ENCODE measurements around the gene NFATC3.

Gene NFATC3

GRCh38 chr16:68064791-68065365 lies 20.3 kb upstream of the NFATC3 start:
- Histone ChIP-seq H3K9me3 (ENCODE audit: control insufficient read depth, low read depth, low read length) (no peaks in the 10 kb centered on the region), H3K4me3 (ENCODE audit: low read length) (no peak overlapping the region), H3K9ac (ENCODE audit: low read length) (no peak overlapping the region), H3K4me1 (ENCODE audit: control insufficient read depth, low read depth, low read length) (no peaks in the 10 kb centered on the region), H3K27ac (ENCODE audit: low read length) (no peak overlapping the region), H3K36me3 (ENCODE audit: control insufficient read depth, low read depth, low read length) (peaks cover 2% of the 10 kb centered on the region), H3K27me3 (ENCODE audit: control insufficient read depth, insufficient read depth, low read length) (no peaks in the 10 kb centered on the region)

- Histone ChIP-seq H3K27ac (ENCODE audit: low read length) (no peak overlapping the region), H3K9me3 (ENCODE audit: control insufficient read depth, low read depth, low read length) (no peaks in the 10 kb centered on the region), H3K36me3 (ENCODE audit: control insufficient read depth, low read depth, low read length) (peaks cover 5% of the 10 kb centered on the region), H3K9ac (ENCODE audit: low read length) (no peak overlapping the region), H3K4me1 (ENCODE audit: control insufficient read depth, low read depth, low read length) (no peaks in the 10 kb centered on the region), H3K4me3 (ENCODE audit: low read length) (no peak overlapping the region), H3K27me3 (ENCODE audit: control insufficient read depth, insufficient read depth, low read length) (no peaks in the 10 kb centered on the region)
These were observed 19.4 kb upstream of the NFATC3 start for GRCh38 chr16:68065716-68066305.

- Histone ChIP-seq H3K27ac (ENCODE audit: low read length) (no peak overlapping the region), H3K36me3 (ENCODE audit: control insufficient read depth, low read depth, low read length) (peaks cover 10% of the 10 kb centered on the region)
These were observed 18.4 kb upstream of the NFATC3 start for GRCh38 chr16:68066763-68067162.

GRCh38 chr16:68068926-68069325 lies 16.2 kb upstream of the NFATC3 start:
- no peak overlapping the region for H3K4me3 ChIP-seq (ENCODE audit: low read length)
- no peak overlapping the region for H3K27ac ChIP-seq (ENCODE audit: low read length)
- H3K9ac ChIP-seq (ENCODE audit: low read length), result no peak overlapping the region
- H3K27me3 ChIP-seq (ENCODE audit: control insufficient read depth, insufficient read depth, low read length), result no peaks in the 10 kb centered on the region
- H3K9me3 ChIP-seq (ENCODE audit: control insufficient read depth, low read depth, low read length), result no peaks in the 10 kb centered on the region
- peaks cover 21% of the 10 kb centered on the region for H3K36me3 ChIP-seq (ENCODE audit: control insufficient read depth, low read depth, low read length)
- H3K4me1 ChIP-seq (ENCODE audit: control insufficient read depth, low read depth, low read length), result no peaks in the 10 kb centered on the region

More at GRCh38 chr16:68066763-68067162, 18.4 kb upstream of the NFATC3 start:
- Histone ChIP-seq H3K4me1 (ENCODE audit: control insufficient read depth, low read depth, low read length) (no peaks in the 10 kb centered on the region), H3K9ac (ENCODE audit: low read length) (no peak overlapping the region), H3K4me3 (ENCODE audit: low read length) (no peak overlapping the region), H3K9me3 (ENCODE audit: control insufficient read depth, low read depth, low read length) (no peaks in the 10 kb centered on the region), H3K27me3 (ENCODE audit: control insufficient read depth, insufficient read depth, low read length) (no peaks in the 10 kb centered on the region)

GRCh38 chr16:68069511-68070248 lies 15.5 kb upstream of the NFATC3 start:
- no peaks in the 10 kb centered on the region for H3K27me3 ChIP-seq (ENCODE audit: control insufficient read depth, insufficient read depth, low read length)
- H3K4me3 ChIP-seq (ENCODE audit: low read length), result no peak overlapping the region
- H3K9me3 ChIP-seq (ENCODE audit: control insufficient read depth, low read depth, low read length), result no peaks in the 10 kb centered on the region
- no peak overlapping the region for H3K27ac ChIP-seq (ENCODE audit: low read length)
- H3K9ac ChIP-seq (ENCODE audit: low read length), result no peak overlapping the region
- no peaks in the 10 kb centered on the region for H3K4me1 ChIP-seq (ENCODE audit: control insufficient read depth, low read depth, low read length)
- H3K36me3 ChIP-seq (ENCODE audit: control insufficient read depth, low read depth, low read length), result peaks cover 26% of the 10 kb centered on the region

- Histone ChIP-seq H3K36me3 (ENCODE audit: control insufficient read depth, low read depth, low read length) (peaks cover 29% of the 10 kb centered on the region), H3K4me1 (ENCODE audit: control insufficient read depth, low read depth, low read length) (no peaks in the 10 kb centered on the region), H3K27me3 (ENCODE audit: control insufficient read depth, insufficient read depth, low read length) (no peaks in the 10 kb centered on the region), H3K27ac (ENCODE audit: low read length) (no peak overlapping the region), H3K9ac (ENCODE audit: low read length) (no peak overlapping the region), H3K4me3 (ENCODE audit: low read length) (no peak overlapping the region), H3K9me3 (ENCODE audit: control insufficient read depth, low read depth, low read length) (no peaks in the 10 kb centered on the region)
These were observed 14.9 kb upstream of the NFATC3 start for GRCh38 chr16:68070249-68070730.

GRCh38 chr16:68070806-68071517 lies 14.2 kb upstream of the NFATC3 start:
- Histone ChIP-seq H3K27me3 (ENCODE audit: control insufficient read depth, insufficient read depth, low read length) (no peaks in the 10 kb centered on the region), H3K4me1 (ENCODE audit: control insufficient read depth, low read depth, low read length) (no peaks in the 10 kb centered on the region), H3K9ac (ENCODE audit: low read length) (no peak overlapping the region), H3K4me3 (ENCODE audit: low read length) (no peak overlapping the region), H3K36me3 (ENCODE audit: control insufficient read depth, low read depth, low read length) (peaks cover 36% of the 10 kb centered on the region), H3K27ac (ENCODE audit: low read length) (no peak overlapping the region), H3K9me3 (ENCODE audit: control insufficient read depth, low read depth, low read length) (no peaks in the 10 kb centered on the region)

- Histone ChIP-seq H3K4me3 (ENCODE audit: low read length) (no peak overlapping the region), H3K9ac (ENCODE audit: low read length) (no peak overlapping the region), H3K4me1 (ENCODE audit: control insufficient read depth, low read depth, low read length) (no peaks in the 10 kb centered on the region), H3K9me3 (ENCODE audit: control insufficient read depth, low read depth, low read length) (no peaks in the 10 kb centered on the region), H3K27ac (ENCODE audit: low read length) (no peak overlapping the region), H3K27me3 (ENCODE audit: control insufficient read depth, insufficient read depth, low read length) (no peaks in the 10 kb centered on the region), H3K36me3 (ENCODE audit: control insufficient read depth, low read depth, low read length) (peaks cover 39% of the 10 kb centered on the region)
These were observed 13.7 kb upstream of the NFATC3 start for GRCh38 chr16:68071518-68071901.

GRCh38 chr16:68072038-68072695 lies 13.0 kb upstream of the NFATC3 start:
- Histone ChIP-seq H3K27ac (ENCODE audit: low read length) (no peak overlapping the region), H3K4me1 (ENCODE audit: control insufficient read depth, low read depth, low read length) (no peaks in the 10 kb centered on the region), H3K9me3 (ENCODE audit: control insufficient read depth, low read depth, low read length) (no peaks in the 10 kb centered on the region), H3K36me3 (ENCODE audit: control insufficient read depth, low read depth, low read length) (peaks cover 41% of the 10 kb centered on the region), H3K4me3 (ENCODE audit: low read length) (no peak overlapping the region), H3K27me3 (ENCODE audit: control insufficient read depth, insufficient read depth, low read length) (no peaks in the 10 kb centered on the region), H3K9ac (ENCODE audit: low read length) (no peak overlapping the region)

GRCh38 chr16:68073902-68074760 lies 11.0 kb upstream of the NFATC3 start:
- no peaks in the 10 kb centered on the region for H3K27me3 ChIP-seq (ENCODE audit: control insufficient read depth, insufficient read depth, low read length)
- H3K4me1 ChIP-seq (ENCODE audit: control insufficient read depth, low read depth, low read length), result no peaks in the 10 kb centered on the region
- no peaks in the 10 kb centered on the region for H3K9me3 ChIP-seq (ENCODE audit: control insufficient read depth, low read depth, low read length)
- H3K36me3 ChIP-seq (ENCODE audit: control insufficient read depth, low read depth, low read length), result peaks cover 51% of the 10 kb centered on the region
- no peak overlapping the region for H3K27ac ChIP-seq (ENCODE audit: low read length)
- no peak overlapping the region for H3K9ac ChIP-seq (ENCODE audit: low read length)
- no peak overlapping the region for H3K4me3 ChIP-seq (ENCODE audit: low read length)

Data from iPS-18a (cell line).